ENCODE measurements around the gene RAP1GAP. TPM values are rescaled to one million over a fixed set of nuclear protein-coding genes. Genes with fewer than 3 reads are reported as not detected.

Gene RAP1GAP
- total and polyA plus RNA-seq, 2 experiments from 2014 or later, result 0.41 to 0.97 TPM

- no peak overlapping the region for H3K4me3 ChIP-seq
- no peak for DNase-seq
- H2AFZ ChIP-seq, result no peak overlapping the region
- in situ Hi-C loops (cut with MboI), result no loop called here
- TF ChIP-seq EZH2phosphoT487 (IDR thresholded peaks at IDR 0.05; ENCODE audit: insufficient read depth, low read depth), result no peak
- TF ChIP-seq EZH2 (IDR thresholded peaks at IDR 0.05; ENCODE audit: insufficient read depth, poor library complexity, severe bottlenecking), result no peak
- H3K9ac ChIP-seq, result no peak overlapping the region
- H3K27me3 ChIP-seq (replicated peaks; ENCODE audit: insufficient read depth), result peaks cover 4% of the 10 kb centered on the region
- H3K4me2 ChIP-seq (ENCODE audit: unreplicated experiment), result no peak overlapping the region
- H3F3A ChIP-seq (ENCODE audit: insufficient read depth), result no peaks in the 10 kb centered on the region
- H3K9me3 ChIP-seq (ENCODE audit: low read depth), result no peaks in the 10 kb centered on the region
- H3K27ac ChIP-seq, result no peak overlapping the region
- no peaks in the 10 kb centered on the region for H3K79me2 ChIP-seq (ENCODE audit: insufficient read depth)
- H4K20me1 ChIP-seq (ENCODE audit: insufficient read depth), result no peaks in the 10 kb centered on the region
- 62 to 100% methylated on average over 3 to 7 of the region's 7 CpGs for WGBS, 2 experiments (ENCODE audit: low coverage in 1 of 2, low lambda C conversion rate in 2 of 2, missing lambda C conversion rate in 2 of 2)
- no peaks in the 10 kb centered on the region for H3K4me1 ChIP-seq (ENCODE audit: insufficient read depth)
- H3K36me3 ChIP-seq (ENCODE audit: low read depth), result no peaks in the 10 kb centered on the region
- no peaks in the 10 kb centered on the region for H3K9me2 ChIP-seq (ENCODE audit: insufficient read depth)
These were observed 49.7 kb downstream of the RAP1GAP start for GRCh38 chr1:21619375-21619947.

- in situ Hi-C loops (cut with MboI), result no loop called here
- 44 to 56% methylated on average over 11 to 22 of the region's 22 CpGs for WGBS, 2 experiments (ENCODE audit: low coverage in 1 of 2, low lambda C conversion rate in 2 of 2, missing lambda C conversion rate in 2 of 2)
- Histone ChIP-seq H3F3A (ENCODE audit: insufficient read depth) (no peaks in the 10 kb centered on the region), H3K9ac (no peak overlapping the region), H3K27ac (no peak overlapping the region), H3K4me1 (ENCODE audit: insufficient read depth) (no peaks in the 10 kb centered on the region), H2AFZ (no peak overlapping the region), H3K27me3 (replicated peaks; ENCODE audit: insufficient read depth) (peaks cover 4% of the 10 kb centered on the region), H3K79me2 (ENCODE audit: insufficient read depth) (no peaks in the 10 kb centered on the region), H3K4me2 (ENCODE audit: unreplicated experiment) (no peak overlapping the region), H4K20me1 (ENCODE audit: insufficient read depth) (no peaks in the 10 kb centered on the region), H3K36me3 (ENCODE audit: low read depth) (no peaks in the 10 kb centered on the region), H3K4me3 (no peak overlapping the region), H3K9me3 (ENCODE audit: low read depth) (no peaks in the 10 kb centered on the region), H3K9me2 (ENCODE audit: insufficient read depth) (no peaks in the 10 kb centered on the region)
- peak; percentile 8 for DNase-seq
- TF ChIP-seq EZH2 (IDR thresholded peaks at IDR 0.05; ENCODE audit: insufficient read depth, poor library complexity, severe bottlenecking), result no peak
- TF ChIP-seq EZH2phosphoT487 (IDR thresholded peaks at IDR 0.05; ENCODE audit: insufficient read depth, low read depth), result no peak
These were observed 50.4 kb downstream of the RAP1GAP start for GRCh38 chr1:21618561-21619374.

DNA sequence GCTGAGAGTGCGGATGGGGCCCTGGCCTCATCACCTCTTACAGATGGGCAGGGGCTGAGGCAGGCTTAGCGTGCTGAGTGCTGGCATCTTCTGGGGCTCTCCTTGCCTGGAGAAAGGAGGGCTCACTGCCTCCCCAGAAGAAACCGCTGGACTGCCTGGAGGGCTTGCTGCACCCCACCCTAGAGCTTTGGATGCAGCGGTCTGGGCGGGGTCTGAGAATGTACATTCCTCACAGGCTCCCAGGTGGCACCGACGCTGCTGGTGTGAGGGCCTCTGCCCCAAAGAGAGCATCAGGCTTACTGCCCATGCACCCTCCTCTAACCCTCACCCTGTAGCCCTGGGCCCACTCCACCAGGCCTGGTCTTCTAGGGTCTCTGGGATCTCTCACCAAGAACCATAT, 51.1 kb downstream of the RAP1GAP start:
- H3K4me2 ChIP-seq (ENCODE audit: unreplicated experiment), result no peak overlapping the region
- H3F3A ChIP-seq (ENCODE audit: insufficient read depth), result no peaks in the 10 kb centered on the region
- DNase-seq, result no peak
- H3K9me3 ChIP-seq (ENCODE audit: low read depth), result no peaks in the 10 kb centered on the region
- H4K20me1 ChIP-seq (ENCODE audit: insufficient read depth), result no peaks in the 10 kb centered on the region
- no peak for TF ChIP-seq EZH2 (IDR thresholded peaks at IDR 0.05; ENCODE audit: insufficient read depth, poor library complexity, severe bottlenecking)
- no peak for TF ChIP-seq EZH2phosphoT487 (IDR thresholded peaks at IDR 0.05; ENCODE audit: insufficient read depth, low read depth)
- no peaks in the 10 kb centered on the region for H3K9me2 ChIP-seq (ENCODE audit: insufficient read depth)
- H3K27me3 ChIP-seq (replicated peaks; ENCODE audit: insufficient read depth), result peaks cover 4% of the 10 kb centered on the region
- H3K4me3 ChIP-seq, result no peak overlapping the region
- no peak overlapping the region for H3K27ac ChIP-seq
- no peaks in the 10 kb centered on the region for H3K36me3 ChIP-seq (ENCODE audit: low read depth)
- in situ Hi-C loops (cut with MboI), result no loop called here
- H2AFZ ChIP-seq, result no peak overlapping the region
- H3K79me2 ChIP-seq (ENCODE audit: insufficient read depth), result no peaks in the 10 kb centered on the region
- H3K9ac ChIP-seq, result no peak overlapping the region
- no peaks in the 10 kb centered on the region for H3K4me1 ChIP-seq (ENCODE audit: insufficient read depth)
- WGBS, 2 experiments (ENCODE audit: low coverage in 1 of 2, low lambda C conversion rate in 2 of 2, missing lambda C conversion rate in 2 of 2), result 84 to 93% methylated on average over 7 of the region's 7 CpGs

GRCh38 chr1:21617126-21617738, 51.9 kb downstream of the RAP1GAP start:
- H3K4me2 ChIP-seq (ENCODE audit: unreplicated experiment), result no peak overlapping the region
- H3K79me2 ChIP-seq (ENCODE audit: insufficient read depth), result no peaks in the 10 kb centered on the region
- no peak overlapping the region for H3K9ac ChIP-seq
- H3K27me3 ChIP-seq (replicated peaks; ENCODE audit: insufficient read depth), result peaks cover 4% of the 10 kb centered on the region
- H2AFZ ChIP-seq, result no peak overlapping the region
- H3K4me1 ChIP-seq (ENCODE audit: insufficient read depth), result no peaks in the 10 kb centered on the region
- no peak for DNase-seq
- no peaks in the 10 kb centered on the region for H3K36me3 ChIP-seq (ENCODE audit: low read depth)
- TF ChIP-seq EZH2 (IDR thresholded peaks at IDR 0.05; ENCODE audit: insufficient read depth, poor library complexity, severe bottlenecking), result no peak
- no peak for TF ChIP-seq EZH2phosphoT487 (IDR thresholded peaks at IDR 0.05; ENCODE audit: insufficient read depth, low read depth)
- no peak overlapping the region for H3K27ac ChIP-seq
- H3K9me3 ChIP-seq (ENCODE audit: low read depth), result no peaks in the 10 kb centered on the region
- 78 to 82% methylated on average over 16 of the region's 16 CpGs for WGBS, 2 experiments (ENCODE audit: low coverage in 1 of 2, low lambda C conversion rate in 2 of 2, missing lambda C conversion rate in 2 of 2)
- no peaks in the 10 kb centered on the region for H3K9me2 ChIP-seq (ENCODE audit: insufficient read depth)
- H4K20me1 ChIP-seq (ENCODE audit: insufficient read depth), result no peaks in the 10 kb centered on the region
- H3F3A ChIP-seq (ENCODE audit: insufficient read depth), result no peaks in the 10 kb centered on the region
- no peak overlapping the region for H3K4me3 ChIP-seq
- in situ Hi-C loops (cut with MboI), result no loop called here
